ENCODE results near the gene NARS2.
"Not testable (repeated sequence)": the region's sequence is repeated elsewhere in the genome, so short reads cannot be mapped to it uniquely, and the experiment has no call there.

The NARS2 gene

DNA sequence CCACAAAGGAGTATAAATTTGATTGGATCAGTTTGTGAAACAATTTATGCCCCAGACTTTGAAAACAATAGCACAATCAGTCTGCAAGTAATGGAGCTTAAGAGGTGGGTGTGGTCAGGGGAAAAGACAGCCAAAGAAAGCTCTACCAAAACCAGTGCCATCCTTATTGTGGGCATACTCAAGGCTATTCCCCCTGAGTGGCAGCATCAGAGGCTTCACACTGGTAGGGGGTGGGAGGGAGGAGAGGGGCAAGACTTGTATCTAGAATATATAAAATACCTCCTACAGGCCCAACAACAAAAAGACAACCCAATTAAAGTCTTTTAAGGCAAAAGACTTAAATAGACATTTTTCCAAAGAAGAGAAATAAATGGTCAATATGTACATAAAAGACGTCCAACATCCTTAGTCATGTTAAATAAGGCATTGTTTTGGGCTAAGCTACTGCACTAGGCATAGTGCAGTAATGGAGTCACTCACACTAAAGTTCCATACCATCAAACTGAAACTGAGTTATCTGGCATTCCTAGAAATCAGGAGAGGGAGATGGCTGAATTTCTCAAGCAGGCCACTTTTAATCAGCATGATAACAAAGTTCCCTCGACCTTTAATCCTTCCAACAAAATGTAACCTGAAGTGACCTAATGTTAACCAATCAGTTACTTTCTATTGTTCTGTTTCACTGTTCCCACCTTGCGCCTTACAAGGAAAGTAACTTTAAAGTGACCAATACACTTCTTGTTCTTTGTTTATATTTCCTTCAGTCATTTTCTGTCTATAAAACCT, 24.8 kb downstream of the NARS2 start:
- in situ Hi-C loops (cut with MboI; ENCODE audit: low sequenced_read_pairs): loop anchor here (25.0 kb wide), 2 partner anchors 113 to 338 kb away; no protein-coding TSS in a partner anchor

DNA sequence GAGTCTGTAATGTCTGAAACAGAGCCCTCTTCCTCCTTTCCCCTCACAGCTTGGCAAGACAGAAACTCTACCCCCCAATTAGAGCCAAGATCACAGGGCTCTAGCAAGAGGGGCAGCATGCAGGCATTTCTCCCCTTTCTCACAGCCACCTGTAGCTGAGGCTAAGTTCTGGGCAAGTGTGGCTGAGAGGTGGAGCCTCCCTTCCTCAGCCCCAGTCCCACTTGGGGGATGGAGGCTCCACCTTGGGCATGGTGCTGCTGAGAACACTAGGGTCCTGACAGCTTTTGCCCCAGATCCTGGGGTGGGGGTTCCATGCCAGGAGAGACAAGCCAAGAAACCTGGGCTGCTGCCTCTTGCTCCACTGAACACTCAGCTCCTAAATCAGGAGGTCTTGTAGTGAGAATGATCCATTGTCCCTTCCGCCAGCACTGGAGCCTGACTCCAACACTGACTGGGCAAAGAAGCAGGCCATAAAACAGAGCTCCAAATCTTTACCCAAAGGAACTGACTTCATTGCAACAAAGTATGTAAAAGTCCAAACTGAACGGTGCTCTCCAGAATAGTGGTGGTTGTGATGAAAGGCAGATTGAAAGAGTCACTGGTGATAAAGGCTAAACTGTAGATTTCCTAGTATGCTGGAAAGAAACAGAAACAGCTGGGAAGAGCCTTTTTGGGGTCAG, 25.6 kb downstream of the NARS2 start:
- in situ Hi-C loops (cut with MboI; ENCODE audit: low sequenced_read_pairs): no loop called here

DNA sequence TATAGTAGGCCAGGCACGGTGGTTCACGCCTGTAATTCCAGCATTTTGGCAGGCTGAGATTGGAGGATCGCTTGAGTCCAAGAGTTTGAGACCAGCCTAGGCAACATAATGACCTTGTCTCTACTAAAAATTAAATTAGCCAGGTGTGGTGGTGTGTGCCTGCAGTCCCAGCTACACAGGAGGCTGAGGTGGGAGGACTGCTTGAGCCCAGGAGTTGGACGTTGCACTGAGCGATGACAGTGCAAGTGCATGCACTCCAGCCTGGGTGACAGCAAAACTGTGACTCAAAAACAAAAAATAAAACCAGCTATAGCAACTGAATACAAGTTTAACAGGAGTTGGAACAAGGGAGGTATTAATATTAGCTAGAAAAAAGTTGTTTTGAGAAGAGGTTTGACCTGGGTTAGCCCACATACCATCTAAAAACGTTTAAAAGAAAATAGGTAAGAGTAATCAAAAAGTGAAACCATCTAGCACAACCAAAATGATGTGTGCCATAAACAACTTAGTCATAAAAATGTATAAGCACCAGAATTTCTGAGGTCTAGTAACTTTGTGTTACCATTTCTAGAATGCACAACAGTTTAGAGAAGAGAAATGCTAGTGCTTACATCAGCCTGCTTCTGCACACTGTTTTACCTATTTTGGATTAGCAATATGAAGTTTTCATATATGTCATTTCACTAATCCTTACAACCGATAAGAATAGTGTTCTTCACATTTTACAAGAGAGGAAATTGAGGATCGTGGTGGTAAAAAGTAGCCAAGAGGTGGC, 26.5 kb downstream of the NARS2 start:
- in situ Hi-C loops (cut with MboI; ENCODE audit: low sequenced_read_pairs): no loop called here

DNA sequence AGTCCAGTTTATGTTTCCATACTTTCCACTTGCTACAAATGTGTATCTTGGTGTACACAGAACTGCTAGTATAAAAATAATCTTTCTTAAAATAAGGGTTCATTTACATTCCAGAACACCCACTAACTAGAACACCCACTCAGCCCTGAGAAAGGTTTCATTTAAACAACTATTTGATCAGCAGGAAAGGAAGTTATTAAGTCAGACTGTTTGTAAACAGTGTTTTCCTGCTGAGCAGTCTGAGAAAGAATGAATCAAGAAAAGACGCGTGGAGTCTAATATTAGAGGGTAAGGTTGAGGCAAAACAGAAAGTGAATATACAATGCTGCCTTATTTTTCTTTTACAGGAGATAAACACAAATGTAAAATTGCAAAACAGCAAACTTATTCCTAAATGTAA, 32.7 kb downstream of the NARS2 start:
- in situ Hi-C loops (cut with MboI; ENCODE audit: low sequenced_read_pairs): no loop called here

DNA sequence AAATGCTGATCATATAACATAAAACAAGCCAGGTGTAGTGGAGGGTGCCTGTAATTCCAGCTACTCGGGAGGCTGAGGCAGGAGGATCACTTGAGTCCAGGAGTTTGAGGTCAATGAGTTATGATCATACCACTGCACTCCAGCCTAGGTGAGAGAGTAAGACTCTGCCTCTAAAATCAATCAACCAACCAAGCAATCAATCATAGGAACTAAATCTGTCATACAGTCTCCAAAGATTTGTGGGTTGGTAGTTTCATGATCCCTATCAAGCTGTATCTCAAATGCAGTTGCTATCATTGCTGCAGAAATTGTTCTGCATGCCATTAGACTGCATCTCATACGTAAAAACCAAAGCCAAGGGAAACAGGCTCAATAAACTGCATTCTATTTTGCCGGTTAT, 33.1 kb downstream of the NARS2 start:
- in situ Hi-C loops (cut with MboI; ENCODE audit: low sequenced_read_pairs): no loop called here

DNA sequence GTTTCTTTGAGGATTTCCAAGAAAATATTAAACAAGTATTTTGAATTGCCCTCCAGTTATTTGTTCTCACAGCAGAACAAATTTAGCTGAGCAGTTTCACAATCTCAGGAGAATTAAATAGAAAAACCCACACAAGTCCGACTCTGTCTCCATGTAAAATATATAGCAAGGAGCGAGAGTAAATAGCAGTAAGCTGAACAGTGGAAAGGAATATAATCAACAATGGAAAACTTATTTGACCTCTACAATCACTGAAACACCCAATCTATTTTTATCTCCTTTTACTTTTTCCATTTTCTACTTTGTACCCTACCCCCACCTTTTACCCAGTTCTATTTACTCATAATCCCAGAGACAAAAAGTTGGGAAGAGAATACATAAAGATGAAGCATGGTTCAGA, 34.4 kb downstream of the NARS2 start:
- in situ Hi-C loops (cut with MboI; ENCODE audit: low sequenced_read_pairs): no loop called here

DNA sequence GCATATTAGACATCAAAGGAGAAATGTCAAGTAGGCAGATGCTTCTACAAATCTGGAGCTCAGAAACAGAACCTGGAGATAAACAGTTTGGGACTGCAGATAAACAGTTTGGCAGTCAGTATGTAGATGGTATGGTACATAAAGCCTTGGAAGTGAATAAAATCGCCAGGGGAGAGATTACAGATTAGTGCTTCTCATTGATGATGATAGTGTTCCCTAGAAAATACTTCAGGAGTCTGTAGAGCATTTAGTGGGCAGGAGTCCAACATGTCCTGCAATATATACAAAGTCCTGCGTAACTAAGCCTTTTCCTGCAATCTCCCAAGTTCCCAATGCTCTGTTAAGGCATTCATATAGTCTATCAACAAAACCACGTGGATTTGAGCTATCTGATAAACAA, 35.2 kb downstream of the NARS2 start:
- in situ Hi-C loops (cut with MboI; ENCODE audit: low sequenced_read_pairs): no loop called here

DNA sequence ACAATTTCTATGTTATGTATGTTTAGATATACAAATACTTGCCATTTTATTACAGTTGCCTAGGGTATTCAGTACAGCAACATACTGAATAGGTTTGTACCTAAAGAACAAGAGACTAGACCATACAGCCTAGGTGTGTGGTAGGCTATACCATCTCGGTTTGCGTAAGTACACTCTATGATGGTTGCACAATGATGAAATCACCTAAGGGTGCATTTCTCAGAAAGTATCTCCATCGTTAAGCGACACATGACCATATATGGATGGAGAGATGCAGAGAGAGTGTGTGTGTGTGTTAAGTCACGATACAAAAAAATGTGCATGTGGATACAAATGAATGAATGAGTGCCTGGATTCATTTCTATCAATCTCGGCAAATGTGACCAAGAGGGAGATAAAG, 37.7 kb downstream of the NARS2 start:
- in situ Hi-C loops (cut with MboI; ENCODE audit: low sequenced_read_pairs): no loop called here

DNA sequence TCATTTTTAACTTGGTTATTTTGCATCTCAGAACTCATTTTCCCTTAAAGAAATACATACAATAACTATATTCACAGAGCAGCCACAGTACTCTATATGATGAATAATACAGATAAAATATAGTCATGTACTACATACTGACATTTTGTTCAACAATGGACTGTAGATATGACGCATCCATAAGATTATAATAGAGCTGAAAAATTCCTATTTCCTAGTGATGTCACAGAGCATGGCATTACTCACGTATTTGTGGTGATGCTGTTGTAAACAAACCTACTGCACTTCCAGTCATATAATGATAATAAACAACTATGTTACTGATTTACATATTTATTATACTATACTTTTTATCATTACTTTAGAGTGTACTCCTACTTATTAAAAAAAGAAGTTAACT, 38.7 kb downstream of the NARS2 start:
- in situ Hi-C loops (cut with MboI; ENCODE audit: low sequenced_read_pairs): no loop called here

DNA sequence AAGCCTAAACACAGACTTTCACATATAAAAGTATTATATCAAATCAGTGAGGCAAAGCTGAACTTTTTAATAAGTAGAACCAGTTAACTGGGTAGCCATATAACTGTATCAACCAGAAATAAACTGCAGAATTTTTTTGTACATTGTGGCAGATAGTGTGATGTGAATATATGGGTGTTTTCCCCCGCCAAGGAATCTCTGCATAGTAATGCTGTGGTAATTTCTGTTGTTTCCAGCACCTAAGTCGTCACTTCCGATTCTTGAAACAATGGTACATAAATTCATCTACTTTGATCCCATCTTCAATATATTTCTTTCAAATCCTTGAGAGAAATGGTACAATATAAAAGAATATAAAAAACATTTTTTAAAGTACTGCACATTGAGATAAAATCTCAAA, 39.6 kb downstream of the NARS2 start:
- in situ Hi-C loops (cut with MboI; ENCODE audit: low sequenced_read_pairs): no loop called here

DNA sequence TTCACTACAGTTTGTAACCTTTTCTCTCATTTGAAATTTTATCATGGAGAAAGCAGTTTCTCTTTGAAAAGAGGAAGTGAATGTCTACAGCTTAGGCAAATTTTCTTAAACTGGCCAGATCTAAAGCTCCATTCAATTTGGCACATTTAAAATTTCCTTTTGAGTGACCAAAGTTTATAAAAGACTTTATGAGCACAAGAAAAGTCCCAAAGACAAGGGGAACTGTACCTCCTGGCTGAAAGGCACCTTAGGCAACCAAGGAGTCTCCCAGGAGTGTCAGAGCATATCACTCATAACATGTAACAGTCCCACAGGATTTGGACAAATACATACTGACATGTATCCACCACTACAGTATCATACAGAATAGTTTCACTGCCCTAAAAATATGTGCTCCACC, 41.3 kb downstream of the NARS2 start:
- in situ Hi-C loops (cut with MboI; ENCODE audit: low sequenced_read_pairs): no loop called here

DNA sequence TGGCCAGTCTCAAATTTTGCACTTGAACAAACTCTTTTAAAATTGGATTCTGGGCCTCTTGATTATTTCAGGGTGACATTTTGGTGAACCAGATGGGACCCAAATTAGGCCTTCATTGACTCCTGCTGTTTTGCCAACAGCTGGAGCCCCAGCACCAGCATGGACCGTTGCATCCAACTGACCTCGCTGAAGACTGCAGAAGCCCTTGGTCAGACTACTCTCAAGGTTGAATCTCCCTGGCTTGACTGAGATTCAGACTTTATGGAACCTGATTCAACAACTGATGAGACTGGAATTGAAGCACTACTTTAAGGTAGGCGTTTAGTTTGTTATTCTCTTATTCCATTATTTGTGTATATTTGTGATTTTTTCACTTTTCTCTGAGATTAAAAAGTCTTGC, 41.7 kb downstream of the NARS2 start:
- in situ Hi-C loops (cut with MboI; ENCODE audit: low sequenced_read_pairs): no loop called here

DNA sequence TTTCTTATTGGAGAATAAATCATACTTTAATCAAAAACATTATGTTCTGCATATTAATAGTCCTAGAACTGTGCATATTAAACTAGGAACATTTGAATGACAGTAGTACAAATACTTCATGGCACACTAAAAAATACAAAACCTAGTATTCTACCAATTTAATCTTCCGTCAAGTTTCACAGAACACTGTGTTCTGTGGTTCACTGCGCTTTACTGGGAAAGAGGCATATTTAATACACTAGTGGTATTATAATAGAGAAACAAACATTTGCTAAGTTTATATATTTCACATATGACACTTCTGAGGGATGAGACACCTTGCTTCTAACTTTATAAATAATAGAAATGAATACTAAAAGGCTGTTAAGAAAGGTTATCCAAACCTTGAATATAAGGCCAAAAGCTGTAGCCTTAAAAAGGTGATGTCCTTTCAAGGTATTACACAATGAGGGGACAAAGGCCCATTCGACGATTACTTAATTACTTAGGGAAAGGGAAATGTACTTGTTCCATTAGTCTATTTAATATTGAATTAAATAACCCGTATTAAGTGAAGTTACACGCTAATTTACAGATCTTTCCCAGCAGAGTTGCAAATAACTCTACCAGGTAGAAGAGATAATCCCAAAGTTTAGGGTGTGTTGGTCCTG, 48.0 kb downstream of the NARS2 start:
- in situ Hi-C loops (cut with MboI; ENCODE audit: low sequenced_read_pairs): no loop called here

DNA sequence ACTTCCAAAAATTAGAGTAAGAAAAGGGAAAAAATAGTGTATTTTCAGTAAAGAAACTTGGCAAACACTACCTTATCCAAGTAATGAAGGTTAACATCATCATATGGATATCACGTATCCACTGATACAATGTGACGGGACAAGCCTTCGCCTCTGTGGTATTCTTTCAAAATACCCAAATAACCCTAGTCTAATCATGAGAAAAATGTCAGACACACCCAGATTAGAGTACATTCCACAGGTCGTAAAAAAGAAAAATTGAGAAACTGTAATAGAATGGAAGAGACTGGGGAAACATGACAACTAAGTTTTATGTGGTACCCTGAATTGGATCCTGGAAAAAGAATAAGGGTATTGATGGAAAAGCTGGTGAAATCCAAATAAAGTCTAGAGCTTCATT, 48.9 kb downstream of the NARS2 start:
- in situ Hi-C loops (cut with MboI; ENCODE audit: low sequenced_read_pairs): no loop called here

DNA sequence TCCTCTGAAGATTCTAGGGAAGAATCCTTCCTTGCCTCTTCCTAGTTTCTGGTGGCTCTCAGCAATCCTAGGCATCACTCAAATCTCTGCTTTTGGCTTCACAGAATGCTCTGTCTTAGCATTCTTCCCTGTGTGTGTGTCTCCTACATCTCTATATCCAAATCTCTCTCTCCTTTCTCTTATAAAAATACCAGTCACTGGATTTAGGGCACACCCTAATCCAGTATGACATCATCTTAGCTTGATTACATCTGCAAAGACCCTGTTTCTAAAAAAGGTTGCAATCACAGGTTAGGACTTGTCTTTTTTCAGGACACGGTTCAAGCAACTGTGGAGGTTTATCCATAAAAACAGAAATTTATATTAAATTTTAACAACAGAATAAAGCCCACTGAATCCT, 54.4 kb downstream of the NARS2 start:
- in situ Hi-C loops (cut with MboI; ENCODE audit: low sequenced_read_pairs): no loop called here

DNA sequence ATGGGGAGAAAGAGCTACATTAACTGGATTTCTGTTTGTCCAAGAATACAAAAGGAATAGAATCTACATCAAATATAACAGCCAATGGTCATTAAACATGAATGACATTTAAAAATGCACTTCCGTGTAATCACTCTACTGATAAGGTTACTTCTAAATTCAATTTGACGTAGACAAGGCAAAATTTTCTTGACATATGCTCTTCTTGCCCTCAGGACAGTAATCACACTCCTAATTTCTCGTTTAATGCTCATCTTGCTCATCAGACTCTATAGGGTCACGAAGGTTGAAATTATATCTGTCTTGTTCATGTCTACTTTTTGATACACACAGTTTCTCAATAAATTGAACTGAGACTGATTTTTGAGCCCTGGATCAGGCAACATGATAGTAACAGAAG, 58.4 kb downstream of the NARS2 start:
- in situ Hi-C loops (cut with MboI; ENCODE audit: low sequenced_read_pairs): no loop called here

DNA sequence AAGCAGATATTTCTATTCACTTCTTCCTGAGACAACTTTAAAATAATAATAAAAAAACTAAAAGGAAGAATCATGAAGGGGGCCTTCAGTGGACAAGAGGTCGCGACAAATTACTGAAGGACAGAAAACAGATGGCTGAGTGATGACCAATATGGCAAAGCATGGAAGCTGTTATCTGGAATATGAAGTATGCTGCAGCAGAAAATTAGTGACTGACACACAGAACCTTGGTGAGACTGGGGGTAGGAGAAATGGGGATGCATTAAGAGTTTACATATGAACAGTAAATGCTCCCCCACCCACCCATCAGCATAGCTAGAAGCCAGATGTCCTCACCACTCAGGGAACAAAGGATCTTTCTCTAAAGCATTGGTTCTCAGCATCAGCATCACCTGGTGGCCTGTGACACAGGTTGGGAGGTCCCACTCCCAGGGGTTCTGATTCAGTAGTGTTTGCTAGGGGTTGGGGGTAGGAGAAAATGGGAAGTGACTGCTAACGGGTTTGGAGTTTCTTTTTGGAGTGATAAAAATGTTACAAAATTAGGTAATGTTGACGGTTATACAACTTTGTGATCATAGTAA, 59.7 kb downstream of the NARS2 start:
- in situ Hi-C loops (cut with MboI; ENCODE audit: low sequenced_read_pairs): no loop called here

DNA sequence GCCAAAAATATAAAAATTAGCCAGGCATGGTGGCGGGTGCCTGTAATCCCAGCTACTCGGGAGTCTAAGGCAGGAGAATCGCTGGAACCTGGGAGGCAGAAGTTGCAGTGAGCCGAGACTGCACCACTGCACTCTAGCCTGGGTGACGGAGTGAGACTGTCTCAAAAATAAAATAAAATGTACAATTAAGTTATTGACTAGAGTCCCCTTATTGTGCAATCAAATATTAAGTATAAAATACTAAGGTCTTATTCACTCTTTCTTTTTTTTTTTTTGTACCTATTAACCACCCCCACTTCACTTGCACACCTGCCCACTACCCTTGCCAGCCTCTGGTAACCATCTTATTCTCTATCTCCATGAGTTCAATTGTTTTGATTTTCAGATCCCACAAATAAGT, 61.6 kb downstream of the NARS2 start:
- in situ Hi-C loops (cut with MboI; ENCODE audit: low sequenced_read_pairs): not testable (repeated sequence)

DNA sequence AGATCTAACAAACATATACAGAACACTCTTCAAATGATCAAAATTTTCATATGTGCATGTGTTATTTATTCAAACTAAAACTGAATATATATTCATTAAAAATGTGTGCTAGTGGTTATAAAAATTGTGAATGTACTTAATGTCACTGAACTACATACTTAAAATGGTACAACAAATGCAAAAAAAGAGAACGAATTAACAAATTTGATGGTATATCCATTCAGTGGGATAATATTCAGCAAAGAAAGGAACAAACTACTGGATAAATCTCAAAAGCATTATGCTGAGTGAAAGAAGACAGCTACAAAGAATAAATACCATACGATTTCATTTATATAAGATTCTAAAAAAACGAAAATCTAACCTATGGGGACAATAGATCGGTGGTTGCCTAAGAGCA, 64.1 kb downstream of the NARS2 start:
- in situ Hi-C loops (cut with MboI; ENCODE audit: low sequenced_read_pairs): no loop called here

DNA sequence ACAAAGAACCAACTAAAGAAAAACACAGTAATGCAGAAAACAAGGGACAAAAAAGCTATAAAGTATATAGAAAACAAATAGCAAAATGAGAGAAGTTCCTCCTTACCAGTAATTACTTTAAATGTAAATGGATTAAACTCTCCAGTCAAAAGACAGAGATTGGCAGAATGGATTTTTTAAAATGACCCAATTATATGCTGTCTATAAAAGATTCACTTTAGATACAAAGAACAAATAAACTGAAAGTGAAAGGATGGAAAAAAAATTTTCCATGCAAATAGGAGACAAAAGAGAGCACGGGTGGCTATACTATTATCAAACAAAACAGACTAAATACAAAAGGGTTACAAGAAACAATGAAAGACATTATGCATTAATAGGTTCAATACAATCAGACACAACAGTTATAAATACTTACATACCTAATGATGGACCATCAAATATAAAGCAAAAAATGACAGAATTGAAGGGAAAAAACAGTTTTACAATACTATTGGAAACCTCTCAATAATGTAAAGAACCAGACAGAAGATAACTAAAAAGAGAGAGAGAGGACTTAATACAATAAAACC, 64.6 kb downstream of the NARS2 start:
- in situ Hi-C loops (cut with MboI; ENCODE audit: low sequenced_read_pairs): no loop called here

DNA sequence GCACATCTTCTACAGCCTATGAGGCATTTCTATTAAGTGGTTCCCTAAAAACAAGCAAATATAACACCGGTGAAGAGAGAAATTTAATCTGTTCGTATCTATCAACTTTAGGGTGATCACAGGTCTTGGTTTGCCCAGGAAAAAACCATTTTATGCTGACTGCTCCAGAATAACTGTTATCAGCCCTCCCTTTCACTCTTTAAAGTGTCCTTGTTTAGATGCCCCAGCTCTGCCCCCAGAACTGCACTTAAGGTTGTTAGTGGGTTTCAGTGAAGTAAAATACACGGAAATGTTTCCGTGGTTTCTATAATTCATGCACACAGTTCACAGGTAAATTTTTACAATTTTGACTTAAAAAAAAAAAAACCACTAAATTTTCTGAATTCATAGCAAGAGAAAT, 70.0 kb downstream of the NARS2 start:
- in situ Hi-C loops (cut with MboI; ENCODE audit: low sequenced_read_pairs): no loop called here
